ENCODE data around the gene BMP2K. TPM values are rescaled to one million over a fixed set of nuclear protein-coding genes. Genes with fewer than 3 reads are reported as not detected.
A peak's percentile ranks its signal among the peaks of the same experiment; 100 is the strongest.

The BMP2K gene
- polyA plus RNA-seq, 1 experiment, result 36.5 TPM

- POLR2A ChIA-PET, result no interaction called here
- H3K9me3 ChIP-seq (ENCODE audit: control insufficient read depth, insufficient read depth, low read length), result no peaks in the 10 kb centered on the region
- DNase-seq (ENCODE audit: low read depth, low spot score), result no peak
- H3K27me3 ChIP-seq (ENCODE audit: control insufficient read depth, insufficient read depth, low read length), result no peaks in the 10 kb centered on the region
- TF ChIP-seq CTCF (IDR thresholded peaks at IDR 0.05; ENCODE audit: low read depth, low read length), result no peak
- CTCF ChIA-PET, result no interaction called here
- H3K27ac ChIP-seq (ENCODE audit: low read depth, low read length), result no peak overlapping the region
- no peak overlapping the region for H3K4me3 ChIP-seq (ENCODE audit: low read depth, low read length)
Measured at GRCh38 chr4:78763251-78763650, 12.9 kb upstream of the BMP2K start.

GRCh38 chr4:78763763-78764387, 12.3 kb upstream of the BMP2K start:
- POLR2A ChIA-PET, result no interaction called here
- DNase-seq (ENCODE audit: low read depth, low spot score), result no peak
- no peaks in the 10 kb centered on the region for H3K9me3 ChIP-seq (ENCODE audit: control insufficient read depth, insufficient read depth, low read length)
- H3K4me3 ChIP-seq (ENCODE audit: low read depth, low read length), result no peak overlapping the region
- no peak for TF ChIP-seq CTCF (IDR thresholded peaks at IDR 0.05; ENCODE audit: low read depth, low read length)
- CTCF ChIA-PET, result no interaction called here
- no peaks in the 10 kb centered on the region for H3K27me3 ChIP-seq (ENCODE audit: control insufficient read depth, insufficient read depth, low read length)
- H3K27ac ChIP-seq (ENCODE audit: low read depth, low read length), result no peak overlapping the region

- Histone ChIP-seq H3K27ac (ENCODE audit: low read depth, low read length) (no peak overlapping the region), H3K4me3 (ENCODE audit: low read depth, low read length) (no peak overlapping the region), H3K27me3 (ENCODE audit: control insufficient read depth, insufficient read depth, low read length) (no peaks in the 10 kb centered on the region), H3K9me3 (ENCODE audit: control insufficient read depth, insufficient read depth, low read length) (no peaks in the 10 kb centered on the region)
- DNase-seq (ENCODE audit: low read depth, low spot score), result no peak
- TF ChIP-seq CTCF (IDR thresholded peaks at IDR 0.05; ENCODE audit: low read depth, low read length), result no peak
- POLR2A ChIA-PET, result no interaction called here
- CTCF ChIA-PET, result no interaction called here
Measured at GRCh38 chr4:78764498-78764961, 11.6 kb upstream of the BMP2K start.

GRCh38 chr4:78765432-78766006, 10.6 kb upstream of the BMP2K start:
- POLR2A ChIA-PET, result interaction anchor here (0.6 kb wide), 1 partner anchor 18 kb away, joined by 3 read pairs; no protein-coding TSS in a partner anchor
- H3K9me3 ChIP-seq (ENCODE audit: control insufficient read depth, insufficient read depth, low read length), result no peaks in the 10 kb centered on the region
- DNase-seq (ENCODE audit: low read depth, low spot score), result no peak
- TF ChIP-seq CTCF (IDR thresholded peaks at IDR 0.05; ENCODE audit: low read depth, low read length), result no peak
- H3K4me3 ChIP-seq (ENCODE audit: low read depth, low read length), result no peak overlapping the region
- H3K27me3 ChIP-seq (ENCODE audit: control insufficient read depth, insufficient read depth, low read length), result no peaks in the 10 kb centered on the region
- CTCF ChIA-PET, result interaction anchor here (0.7 to 1.9 kb wide), 2 partner anchors 9 to 98 kb away, joined by 3 to 6 read pairs; no protein-coding TSS in a partner anchor
- no peak overlapping the region for H3K27ac ChIP-seq (ENCODE audit: low read depth, low read length)

GRCh38 chr4:78766026-78766425, 10.1 kb upstream of the BMP2K start:
- TF ChIP-seq CTCF (IDR thresholded peaks at IDR 0.05; ENCODE audit: low read depth, low read length), result no peak
- CTCF ChIA-PET, result interaction anchor here (0.7 to 1.9 kb wide), 2 partner anchors 10 to 98 kb away, joined by 3 to 6 read pairs; no protein-coding TSS in a partner anchor

More at GRCh38 chr4:78766026-78766425, 10.1 kb upstream of the BMP2K start:
- peak; percentile 60 for DNase-seq (ENCODE audit: low read depth, low spot score)
- Histone ChIP-seq H3K27me3 (ENCODE audit: control insufficient read depth, insufficient read depth, low read length) (no peaks in the 10 kb centered on the region), H3K9me3 (ENCODE audit: control insufficient read depth, insufficient read depth, low read length) (no peaks in the 10 kb centered on the region), H3K4me3 (ENCODE audit: low read depth, low read length) (no peak overlapping the region), H3K27ac (ENCODE audit: low read depth, low read length) (no peak overlapping the region)
- POLR2A ChIA-PET, result interaction anchor here (0.6 kb wide), 1 partner anchor 18 kb away, joined by 3 read pairs; no protein-coding TSS in a partner anchor
